GM21717 (cell line): ENCODE results near the gene TACC3.

Source experiments
- ATAC-seq: cut with Tn5 transposase; IDR thresholded peaks from one replicate; pipeline ENCODE4 v1.9.1; 2021; ENCODE audit warnings: mild to moderate bottlenecking, moderate library complexity; ENCODE audit not compliant: unreplicated experiment

The TACC3 gene

GRCh38 chr4:1788254-1788973 is 67.1 kb downstream of the TACC3 start:
- no peak for ATAC-seq

DNA sequence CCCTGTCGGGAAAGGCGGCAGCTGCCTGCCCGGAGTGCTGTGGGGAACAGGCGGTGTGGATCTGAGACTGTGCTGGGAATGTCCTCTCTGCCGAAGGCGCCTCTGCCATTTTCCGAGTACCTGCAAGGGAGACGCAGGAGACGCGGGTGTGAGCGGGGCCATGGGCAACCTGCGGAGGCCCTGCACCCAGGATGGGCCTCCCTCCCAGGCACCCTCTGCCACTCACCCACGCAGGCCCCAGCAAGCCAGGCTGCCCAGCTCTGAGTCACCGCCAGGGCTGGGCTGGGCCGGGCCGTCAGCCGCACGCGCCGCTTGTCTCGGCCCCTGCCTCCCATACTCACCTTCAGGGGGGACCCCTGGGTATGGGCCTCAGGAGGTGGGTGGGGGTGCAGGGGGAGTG is 68.2 kb downstream of the TACC3 start:
- no peak for ATAC-seq

DNA sequence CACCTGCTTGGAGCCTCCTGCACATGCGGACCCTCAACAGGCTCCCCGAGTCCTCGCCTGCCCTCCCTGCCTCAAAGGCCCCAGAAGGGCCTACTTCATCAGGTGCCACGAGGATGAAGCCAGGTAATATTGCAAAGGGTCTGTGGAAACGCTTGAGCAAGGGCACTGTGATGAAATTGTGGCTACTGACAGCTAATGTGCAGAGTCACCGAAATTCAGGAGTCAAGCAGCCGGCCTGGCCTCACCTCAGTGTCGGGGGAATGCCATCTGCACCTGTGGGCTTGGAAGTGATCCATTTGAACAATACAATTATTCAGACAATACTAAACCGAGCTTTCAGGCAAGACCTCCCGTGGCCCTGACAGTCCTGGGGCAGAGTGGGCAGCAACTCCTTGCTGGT is 68.7 kb downstream of the TACC3 start:
- no peak for ATAC-seq

GRCh38 chr4:1792158-1792831 is 71.0 kb downstream of the TACC3 start:
- no peak for ATAC-seq

GRCh38 chr4:1792832-1793495 is 71.6 kb downstream of the TACC3 start, which contains the start of gene FGFR3:
Gene FGFR3 (plus strand): TSS chr4:1793293. CDS start chr4:1793935, 642 bp downstream.
- ATAC-seq, result no peak

GRCh38 chr4:1793496-1793840 is 72.1 kb downstream of the TACC3 start:
- no peak for ATAC-seq

DNA sequence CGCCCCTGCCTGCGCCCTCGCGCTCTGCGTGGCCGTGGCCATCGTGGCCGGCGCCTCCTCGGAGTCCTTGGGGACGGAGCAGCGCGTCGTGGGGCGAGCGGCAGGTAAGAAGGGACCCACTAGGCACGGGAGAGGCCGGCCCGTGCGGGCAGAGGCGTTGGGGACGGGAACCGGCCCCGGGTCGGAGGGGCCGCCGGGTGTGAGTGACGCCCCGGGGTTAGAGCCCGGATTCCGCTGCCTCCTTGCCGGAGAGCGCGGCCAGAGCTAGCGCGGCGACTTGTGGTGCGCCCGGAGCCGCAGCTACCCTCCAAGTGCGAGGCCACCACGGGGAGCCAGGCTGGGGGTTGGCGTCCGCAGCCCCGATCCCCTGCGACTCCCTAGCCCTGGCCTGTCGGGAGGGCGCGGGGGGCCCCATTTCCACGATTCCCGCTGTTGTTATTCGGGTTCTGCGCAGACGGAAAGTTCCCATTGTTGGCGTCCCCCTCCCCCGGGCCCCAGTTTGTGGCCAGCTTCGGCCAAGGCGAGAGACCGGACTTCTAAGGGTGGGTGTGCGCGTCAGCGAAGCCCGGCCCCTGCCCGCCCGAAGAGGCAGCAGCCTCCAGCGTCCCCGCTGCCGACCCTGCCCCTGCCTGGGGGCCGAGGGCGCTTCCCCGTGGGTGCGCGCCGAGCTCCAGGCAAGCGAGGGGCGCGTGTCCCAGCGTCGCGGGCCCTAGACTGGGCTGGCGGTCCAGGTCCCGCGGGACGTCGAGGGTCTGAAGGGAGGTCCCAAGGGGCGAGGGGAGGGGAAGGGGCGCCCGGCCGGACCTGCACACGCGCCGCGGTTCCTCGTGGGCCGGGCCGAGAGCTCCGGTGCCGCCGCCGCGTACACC is 72.9 kb downstream of the TACC3 start:
- ATAC-seq, result no peak
